HUES64 (cell line): ENCODE results near the gene RNU6-7.

Source experiments
- H3K27ac ChIP-seq: 2 replicates; pipeline ENCODE4 v1.7.0; 2013; ENCODE audit warnings: low read depth, low read length, inconsistent platforms
- H3K27me3 ChIP-seq: 2 replicates; pipeline ENCODE4 v1.6.1; 2013; ENCODE audit warnings: mild to moderate bottlenecking, low read length; ENCODE audit not compliant: insufficient read depth
- H3K36me3 ChIP-seq: 2 replicates; pipeline ENCODE4 v1.6.1; 2013; ENCODE audit warnings: mild to moderate bottlenecking, low read length; ENCODE audit not compliant: insufficient read depth
- H3K4me1 ChIP-seq: 2 replicates; pipeline ENCODE4 v1.6.1; 2013; ENCODE audit warnings: mild to moderate bottlenecking, low read length, moderate library complexity; ENCODE audit not compliant: insufficient read depth
- H3K4me3 ChIP-seq: 2 replicates; pipeline ENCODE4 v1.5.1; 2013; ENCODE audit warnings: mild to moderate bottlenecking, low read length, moderate library complexity
- H3K9ac ChIP-seq: 2 replicates; pipeline ENCODE4 v1.6.1; 2013; ENCODE audit warnings: mild to moderate bottlenecking, low read depth, low read length
- H3K9me3 ChIP-seq: 2 replicates; pipeline ENCODE4 v1.6.1; 2013; ENCODE audit warnings: low read depth, low read length; ENCODE audit not compliant: insufficient read depth
- WGBS: fragments of 150-250, 120-280 bp; methylation state at CpG from one replicate; pipeline ENCODE4 v1.1.7; 2013; ENCODE audit warnings: missing lambda C conversion rate; 5-methylcytosine and 5-hydroxymethylcytosine counted together

RNU6-7 gene

GRCh38 chr14:32205984-32206383 is 4.1 kb downstream of the RNU6-7 start:
- Histone ChIP-seq H3K9me3 (no peaks in the 10 kb centered on the region), H3K27ac (no peak overlapping the region), H3K9ac (no peak overlapping the region), H3K36me3 (no peaks in the 10 kb centered on the region), H3K27me3 (peaks cover 14% of the 10 kb centered on the region; the same call in 1 of the 2 replicates), H3K4me3 (no peak overlapping the region), H3K4me1 (0 out of 2 replicates have a peak, but pooled peaks cover 3% of the 10 kb centered on the region)
- WGBS = 67% methylated on average over 4 of the region's 4 CpGs

DNA sequence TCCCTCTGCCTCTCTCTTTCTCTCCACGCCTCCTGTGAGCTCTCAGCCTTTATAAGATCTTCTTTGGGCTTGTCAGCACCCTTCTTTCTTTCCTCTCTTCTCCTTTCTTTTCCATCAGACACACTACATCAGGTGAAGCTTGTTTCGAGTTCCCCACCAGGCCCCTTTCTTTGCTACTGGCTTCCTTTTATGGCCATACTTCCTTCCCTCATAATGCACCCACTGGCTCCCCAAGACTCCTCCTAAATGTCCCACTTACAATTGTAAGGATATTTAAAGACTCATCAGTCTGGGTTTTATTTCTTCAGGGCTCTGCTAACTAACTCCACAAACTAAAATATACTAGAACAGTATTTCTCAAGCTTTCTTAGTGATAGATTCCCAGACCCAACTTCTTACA is 4.7 kb downstream of the RNU6-7 start:
- 78% methylated on average over 2 of the region's 2 CpGs for WGBS
- Histone ChIP-seq H3K36me3 (no peaks in the 10 kb centered on the region), H3K4me3 (no peak overlapping the region), H3K27ac (no peak overlapping the region), H3K9ac (no peak overlapping the region), H3K27me3 (peaks cover 14% of the 10 kb centered on the region; the same call in 1 of the 2 replicates), H3K4me1 (0 out of 2 replicates have a peak, but pooled peaks cover 3% of the 10 kb centered on the region), H3K9me3 (no peaks in the 10 kb centered on the region)

- Histone ChIP-seq H3K27ac (no peak overlapping the region), H3K36me3 (no peaks in the 10 kb centered on the region), H3K27me3 (peaks cover 7% of the 10 kb centered on the region; the same call in 1 of the 2 replicates), H3K4me3 (no peak overlapping the region), H3K9ac (no peak overlapping the region), H3K9me3 (no peaks in the 10 kb centered on the region), H3K4me1 (0 out of 2 replicates have a peak, but pooled peaks cover 3% of the 10 kb centered on the region)
- WGBS = 98% methylated on average over 3 of the region's 3 CpGs
These were observed 6.6 kb downstream of the RNU6-7 start for GRCh38 chr14:32208490-32208889.

DNA sequence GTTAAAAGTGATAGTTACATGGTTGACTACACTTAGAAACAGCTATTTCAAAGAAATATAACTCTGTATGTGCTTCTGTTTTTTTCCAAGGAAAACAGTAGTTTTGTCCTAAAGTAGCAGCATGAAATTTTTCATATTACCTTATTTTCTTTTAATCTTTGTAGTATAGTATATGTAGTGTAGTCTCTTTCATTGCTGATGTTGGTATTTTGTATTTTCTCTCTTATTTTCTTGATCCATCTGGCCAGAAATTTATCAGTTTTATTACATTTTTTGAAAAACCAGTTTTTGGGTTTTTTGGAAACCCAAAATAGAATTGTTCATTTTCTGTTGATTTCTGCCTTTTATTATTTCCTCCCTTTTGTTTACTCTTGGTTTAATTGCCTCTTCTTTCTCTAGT is 7.6 kb downstream of the RNU6-7 start:
- H3K9me3 ChIP-seq = no peaks in the 10 kb centered on the region
- no peak overlapping the region for H3K9ac ChIP-seq

GRCh38 chr14:32211068-32211404 is 9.2 kb downstream of the RNU6-7 start:
- H3K36me3 ChIP-seq = no peaks in the 10 kb centered on the region
- H3K9me3 ChIP-seq = no peaks in the 10 kb centered on the region
- H3K9ac ChIP-seq = no peak overlapping the region
- H3K27me3 ChIP-seq = no peaks in the 10 kb centered on the region
- 96% methylated on average over 3 of the region's 3 CpGs for WGBS
- H3K27ac ChIP-seq = no peak overlapping the region
- no peaks in the 10 kb centered on the region for H3K4me1 ChIP-seq
- no peak overlapping the region for H3K4me3 ChIP-seq

More for the DNA sequence above, 7.6 kb downstream of the RNU6-7 start:
- Histone ChIP-seq H3K4me1 (no peaks in the 10 kb centered on the region), H3K27me3 (peaks cover 3% of the 10 kb centered on the region; the same call in 1 of the 2 replicates), H3K4me3 (no peak overlapping the region), H3K36me3 (no peaks in the 10 kb centered on the region), H3K27ac (no peak overlapping the region)

GRCh38 chr14:32212833-32213232 is 11.0 kb downstream of the RNU6-7 start:
- no peak overlapping the region for H3K4me3 ChIP-seq
- H3K36me3 ChIP-seq = no peaks in the 10 kb centered on the region
- H3K9ac ChIP-seq = no peak overlapping the region
- no peaks in the 10 kb centered on the region for H3K9me3 ChIP-seq
- H3K27ac ChIP-seq = no peak overlapping the region
- no peaks in the 10 kb centered on the region for H3K4me1 ChIP-seq
- H3K27me3 ChIP-seq = no peaks in the 10 kb centered on the region

- peaks cover 9% of the 10 kb centered on the region; the same call in 1 of the 2 replicates for H3K4me1 ChIP-seq
- WGBS = 82% methylated on average over 5 of the region's 5 CpGs
- no peak overlapping the region for H3K27ac ChIP-seq
These were observed 15.5 kb downstream of the RNU6-7 start for GRCh38 chr14:32217301-32217700.

DNA sequence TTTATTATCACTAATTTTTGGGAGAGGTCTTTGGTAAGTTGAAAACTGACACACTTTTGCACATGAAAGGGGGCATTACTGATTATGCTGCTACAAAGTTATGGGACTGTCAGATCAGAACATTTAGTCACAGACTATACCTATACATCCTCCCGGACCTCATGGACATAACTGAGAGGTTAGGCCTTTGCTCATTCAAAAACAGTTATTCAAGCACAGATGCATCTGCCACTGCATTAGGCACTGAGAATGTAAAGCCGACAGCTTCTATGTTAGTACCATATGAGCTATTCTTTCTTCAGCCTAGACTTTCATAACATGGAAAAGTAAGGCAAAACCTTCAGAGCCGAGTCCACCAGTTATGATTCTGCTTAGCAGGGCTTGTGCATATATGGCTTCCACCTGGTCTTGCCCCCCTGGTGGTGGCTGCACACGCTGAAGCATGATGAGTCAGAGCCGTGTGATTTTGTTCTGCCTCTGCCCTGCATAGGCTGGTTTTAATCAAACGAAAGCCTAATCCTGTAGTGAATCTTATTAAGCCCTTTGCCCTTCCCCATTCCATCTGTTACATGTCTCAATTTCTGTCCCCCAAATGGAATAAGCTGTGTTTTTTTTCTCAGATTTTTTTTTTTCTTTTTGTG is 23.0 kb downstream of the RNU6-7 start:
- no peaks in the 10 kb centered on the region for H3K27me3 ChIP-seq
- no peaks in the 10 kb centered on the region for H3K9me3 ChIP-seq
- H3K4me3 ChIP-seq = no peak overlapping the region
- 72% methylated on average over 6 of the region's 6 CpGs for WGBS
- no peaks in the 10 kb centered on the region; the same call in 1 of the 2 replicates for H3K4me1 ChIP-seq
- no peaks in the 10 kb centered on the region for H3K36me3 ChIP-seq
- H3K27ac ChIP-seq = no peak overlapping the region
- no peak overlapping the region for H3K9ac ChIP-seq

More at GRCh38 chr14:32217301-32217700, 15.5 kb downstream of the RNU6-7 start:
- Histone ChIP-seq H3K9me3 (no peaks in the 10 kb centered on the region), H3K9ac (no peak overlapping the region), H3K4me3 (no peak overlapping the region), H3K36me3 (no peaks in the 10 kb centered on the region), H3K27me3 (no peaks in the 10 kb centered on the region)

GRCh38 chr14:32225378-32225920 is 23.6 kb downstream of the RNU6-7 start:
- 88% methylated on average over 1 of the region's 1 CpG for WGBS
- H3K9me3 ChIP-seq = no peaks in the 10 kb centered on the region
- H3K36me3 ChIP-seq = no peaks in the 10 kb centered on the region
- no peak overlapping the region for H3K27ac ChIP-seq
- no peak overlapping the region for H3K9ac ChIP-seq
- no peaks in the 10 kb centered on the region for H3K27me3 ChIP-seq
- H3K4me3 ChIP-seq = no peak overlapping the region
- no peaks in the 10 kb centered on the region; the same call in 1 of the 2 replicates for H3K4me1 ChIP-seq

GRCh38 chr14:32226056-32226455 is 24.2 kb downstream of the RNU6-7 start:
- Histone ChIP-seq H3K27me3 (no peaks in the 10 kb centered on the region), H3K27ac (no peak overlapping the region), H3K36me3 (no peaks in the 10 kb centered on the region), H3K9ac (no peak overlapping the region), H3K4me1 (no peaks in the 10 kb centered on the region; the same call in 1 of the 2 replicates), H3K4me3 (no peak overlapping the region), H3K9me3 (no peaks in the 10 kb centered on the region)
- WGBS = 83% methylated on average over 1 of the region's 1 CpG

GRCh38 chr14:32230181-32230580 is 28.3 kb downstream of the RNU6-7 start:
- H3K4me1 ChIP-seq = no peaks in the 10 kb centered on the region; the same call in 1 of the 2 replicates
- 78% methylated on average over 3 of the region's 3 CpGs for WGBS

More at GRCh38 chr14:32230181-32230580, 28.3 kb downstream of the RNU6-7 start:
- Histone ChIP-seq H3K27ac (no peak overlapping the region), H3K9me3 (no peaks in the 10 kb centered on the region), H3K9ac (no peak overlapping the region), H3K27me3 (no peaks in the 10 kb centered on the region), H3K36me3 (no peaks in the 10 kb centered on the region), H3K4me3 (no peak overlapping the region)
